ENCODE data around the gene COBL. TPM values are rescaled to one million over a fixed set of nuclear protein-coding genes. Genes with fewer than 3 reads are reported as not detected.
A peak's percentile ranks its signal among the peaks of the same experiment; 100 is the strongest.

Gene COBL
- total and polyA plus RNA-seq, 2 experiments from 2014 or later = not detected

- H3K79me2 ChIP-seq (ENCODE audit: insufficient read depth) = no peaks in the 10 kb centered on the region
- H3K36me3 ChIP-seq (ENCODE audit: low read depth) = no peaks in the 10 kb centered on the region
- no peak overlapping the region for H3K4me3 ChIP-seq
- no peaks in the 10 kb centered on the region for H3K9me3 ChIP-seq (ENCODE audit: low read depth)
- no peak overlapping the region for H3K4me2 ChIP-seq (ENCODE audit: unreplicated experiment)
- no peak overlapping the region for H2AFZ ChIP-seq
- H3K27me3 ChIP-seq (replicated peaks; ENCODE audit: insufficient read depth) = 0 out of 2 replicates have a peak, but pooled peaks cover 3% of the 10 kb centered on the region
- in situ Hi-C loops (cut with MboI) = no loop called here
- no peaks in the 10 kb centered on the region for H4K20me1 ChIP-seq (ENCODE audit: insufficient read depth)
- H3K9me2 ChIP-seq (ENCODE audit: insufficient read depth) = no peaks in the 10 kb centered on the region
- TF ChIP-seq EZH2phosphoT487 (IDR thresholded peaks at IDR 0.05; ENCODE audit: insufficient read depth, low read depth) = no peak
- TF ChIP-seq EZH2 (IDR thresholded peaks at IDR 0.05; ENCODE audit: insufficient read depth, poor library complexity, severe bottlenecking) = no peak
- no peaks in the 10 kb centered on the region for H3K4me1 ChIP-seq (ENCODE audit: insufficient read depth)
- H3K9ac ChIP-seq = no peak overlapping the region
- no peak overlapping the region for H3K27ac ChIP-seq
- peak; percentile 7 for DNase-seq
- H3F3A ChIP-seq (ENCODE audit: insufficient read depth) = no peaks in the 10 kb centered on the region
These were observed 9.3 kb upstream of the COBL start for GRCh38 chr7:51325908-51326307.

DNA sequence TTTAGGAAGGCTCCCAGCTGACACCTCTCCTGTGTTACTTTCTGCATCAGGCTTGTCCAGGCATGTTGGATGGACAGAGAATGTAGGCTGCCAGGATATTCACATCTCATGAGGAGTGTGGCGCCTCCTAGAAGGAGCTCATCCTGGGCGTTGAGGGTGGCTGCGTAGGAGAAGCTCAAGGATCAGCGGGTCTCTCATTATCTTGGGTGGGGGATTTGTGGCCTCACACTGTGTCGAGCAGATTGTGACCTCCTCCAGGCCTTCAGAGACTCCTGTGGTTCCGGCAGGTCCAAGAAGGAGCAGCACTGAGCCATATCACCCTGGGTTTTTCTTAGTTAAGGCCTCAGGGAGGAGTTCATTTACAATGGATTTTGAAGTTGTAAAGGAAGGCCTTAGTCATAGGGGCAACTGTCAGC, 8.7 kb upstream of the COBL start:
- Histone ChIP-seq H4K20me1 (ENCODE audit: insufficient read depth) (no peaks in the 10 kb centered on the region), H3K27me3 (replicated peaks; ENCODE audit: insufficient read depth) (0 out of 2 replicates have a peak, but pooled peaks cover 7% of the 10 kb centered on the region), H3K79me2 (ENCODE audit: insufficient read depth) (no peaks in the 10 kb centered on the region), H2AFZ (no peak overlapping the region), H3K9me3 (ENCODE audit: low read depth) (no peaks in the 10 kb centered on the region), H3K36me3 (ENCODE audit: low read depth) (no peaks in the 10 kb centered on the region), H3F3A (ENCODE audit: insufficient read depth) (no peaks in the 10 kb centered on the region), H3K4me1 (ENCODE audit: insufficient read depth) (no peaks in the 10 kb centered on the region), H3K9ac (no peak overlapping the region), H3K4me3 (no peak overlapping the region), H3K9me2 (ENCODE audit: insufficient read depth) (no peaks in the 10 kb centered on the region), H3K27ac (no peak overlapping the region), H3K4me2 (ENCODE audit: unreplicated experiment) (no peak overlapping the region)
- TF ChIP-seq EZH2phosphoT487 (IDR thresholded peaks at IDR 0.05; ENCODE audit: insufficient read depth, low read depth) (no peak), EZH2 (IDR thresholded peaks at IDR 0.05; ENCODE audit: insufficient read depth, poor library complexity, severe bottlenecking) (no peak)
- DNase-seq = no peak
- in situ Hi-C loops (cut with MboI) = no loop called here
- 54% methylated on average over 6 of the region's 6 CpGs for WGBS, 2 experiments (ENCODE audit: low coverage in 1 of 2, low lambda C conversion rate in 2 of 2, missing lambda C conversion rate in 2 of 2)

DNA sequence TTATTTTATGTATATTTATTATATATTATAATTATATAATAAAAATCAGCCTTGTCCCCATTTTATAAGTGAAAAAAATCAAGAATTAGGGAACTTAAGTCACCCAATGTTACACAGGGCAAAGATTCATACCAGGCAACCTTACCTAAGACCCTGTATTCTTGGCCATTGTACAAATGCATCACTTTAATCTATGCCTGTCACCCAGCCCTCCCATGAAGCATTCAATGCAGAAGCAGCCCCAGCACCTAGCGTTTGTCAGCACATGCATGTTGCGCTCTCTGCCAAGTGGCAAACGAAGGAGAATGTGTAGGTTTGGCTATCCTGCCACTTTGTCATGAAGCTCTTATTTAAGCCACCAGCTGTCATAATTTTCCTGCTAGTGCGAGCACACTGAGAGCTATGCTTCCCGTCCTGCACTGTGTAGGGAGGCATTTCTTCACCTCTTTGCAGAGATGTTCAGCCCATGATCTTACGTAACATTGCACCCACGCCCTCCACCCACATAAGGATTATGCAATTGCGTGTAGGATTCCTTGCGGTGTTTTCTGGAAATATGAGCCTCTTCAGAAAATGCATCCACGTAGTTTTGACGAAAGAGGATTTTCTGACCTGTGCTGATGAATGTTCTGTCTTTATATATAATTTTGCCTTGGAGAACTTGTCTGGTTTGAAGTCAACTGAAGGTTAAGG, 7.7 kb upstream of the COBL start:
- no peak overlapping the region for H3K4me2 ChIP-seq (ENCODE audit: unreplicated experiment)
- H3K27ac ChIP-seq = no peak overlapping the region
- H3K36me3 ChIP-seq (ENCODE audit: low read depth) = no peaks in the 10 kb centered on the region
- no peak overlapping the region for H3K4me3 ChIP-seq
- TF ChIP-seq EZH2 (IDR thresholded peaks at IDR 0.05; ENCODE audit: insufficient read depth, poor library complexity, severe bottlenecking) (no peak), EZH2phosphoT487 (IDR thresholded peaks at IDR 0.05; ENCODE audit: insufficient read depth, low read depth) (no peak)
- no peaks in the 10 kb centered on the region for H3K9me2 ChIP-seq (ENCODE audit: insufficient read depth)
- DNase-seq = peak; percentile 28
- no peaks in the 10 kb centered on the region for H4K20me1 ChIP-seq (ENCODE audit: insufficient read depth)
- H3F3A ChIP-seq (ENCODE audit: insufficient read depth) = no peaks in the 10 kb centered on the region
- WGBS, 2 experiments (ENCODE audit: low coverage in 1 of 2, low lambda C conversion rate in 2 of 2, missing lambda C conversion rate in 2 of 2) = 35 to 42% methylated on average over 11 of the region's 11 CpGs
- in situ Hi-C loops (cut with MboI) = no loop called here
- H3K79me2 ChIP-seq (ENCODE audit: insufficient read depth) = no peaks in the 10 kb centered on the region
- no peaks in the 10 kb centered on the region for H3K9me3 ChIP-seq (ENCODE audit: low read depth)
- H3K9ac ChIP-seq = no peak overlapping the region
- H3K4me1 ChIP-seq (ENCODE audit: insufficient read depth) = no peaks in the 10 kb centered on the region
- no peak overlapping the region for H2AFZ ChIP-seq
- H3K27me3 ChIP-seq (replicated peaks; ENCODE audit: insufficient read depth) = 0 out of 2 replicates have a peak, but pooled peaks cover 8% of the 10 kb centered on the region

DNA sequence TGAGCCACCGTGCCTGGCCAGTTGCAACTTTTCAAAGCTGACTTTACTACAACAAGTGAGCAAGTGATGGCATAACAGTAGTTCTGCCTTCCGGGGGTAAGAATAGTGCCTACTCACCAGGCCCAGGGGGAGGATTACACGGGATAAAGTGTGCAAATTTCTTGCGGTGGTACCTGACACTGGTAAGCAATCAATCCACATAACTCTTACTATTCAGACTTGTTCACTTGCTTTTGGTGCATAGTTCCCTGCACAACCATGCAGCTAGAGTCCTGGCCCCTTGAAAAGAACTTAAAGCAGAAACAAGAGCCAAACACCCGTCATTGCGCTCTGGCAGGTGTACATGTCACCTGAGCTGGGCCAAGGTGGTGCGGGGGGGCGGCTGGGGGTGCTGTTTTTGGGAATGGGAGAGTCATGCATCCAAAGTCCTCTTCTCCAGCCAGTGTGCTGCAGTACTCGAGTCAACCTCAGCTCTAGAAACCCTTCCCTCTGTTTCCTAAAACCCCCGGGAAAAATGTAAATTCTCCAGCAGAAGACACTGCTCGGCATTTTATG, 5.4 kb upstream of the COBL start:
- in situ Hi-C loops (cut with MboI) = no loop called here
- no peak for TF ChIP-seq EZH2 (IDR thresholded peaks at IDR 0.05; ENCODE audit: insufficient read depth, poor library complexity, severe bottlenecking)
- no peak for TF ChIP-seq EZH2phosphoT487 (IDR thresholded peaks at IDR 0.05; ENCODE audit: insufficient read depth, low read depth)
- Histone ChIP-seq H3K27me3 (replicated peaks; ENCODE audit: insufficient read depth) (peaks cover 27% of the 10 kb centered on the region), H3K27ac (no peak overlapping the region), H3K9me3 (ENCODE audit: low read depth) (no peaks in the 10 kb centered on the region), H3K4me3 (no peak overlapping the region), H3F3A (ENCODE audit: insufficient read depth) (no peaks in the 10 kb centered on the region), H2AFZ (no peak overlapping the region), H3K36me3 (ENCODE audit: low read depth) (no peaks in the 10 kb centered on the region), H3K79me2 (ENCODE audit: insufficient read depth) (no peaks in the 10 kb centered on the region), H3K4me1 (ENCODE audit: insufficient read depth) (no peaks in the 10 kb centered on the region), H4K20me1 (ENCODE audit: insufficient read depth) (no peaks in the 10 kb centered on the region), H3K4me2 (ENCODE audit: unreplicated experiment) (no peak overlapping the region), H3K9ac (no peak overlapping the region), H3K9me2 (ENCODE audit: insufficient read depth) (no peaks in the 10 kb centered on the region)
- 44 to 45% methylated on average over 11 of the region's 11 CpGs for WGBS, 2 experiments (ENCODE audit: low coverage in 1 of 2, low lambda C conversion rate in 2 of 2, missing lambda C conversion rate in 2 of 2)
- DNase-seq = no peak

Data from GM23248 (cell line).